ENCODE data around the gene XCL1.

- TF ChIP-seq CTCF (IDR thresholded peaks at IDR 0.05) (no peak), POLR2A (IDR thresholded peaks at IDR 0.05; ENCODE audit: low read depth) (no peak)
Observed at GRCh38 chr1:168599641-168600040, 23.2 kb downstream of the XCL1 start.
